ENCODE measurements around the gene C16orf92. TPM values are rescaled to one million over a fixed set of nuclear protein-coding genes. Genes with fewer than 3 reads are reported as not detected.

C16orf92 gene
- total and polyA plus RNA-seq, 5 donors, result not detected

DNA sequence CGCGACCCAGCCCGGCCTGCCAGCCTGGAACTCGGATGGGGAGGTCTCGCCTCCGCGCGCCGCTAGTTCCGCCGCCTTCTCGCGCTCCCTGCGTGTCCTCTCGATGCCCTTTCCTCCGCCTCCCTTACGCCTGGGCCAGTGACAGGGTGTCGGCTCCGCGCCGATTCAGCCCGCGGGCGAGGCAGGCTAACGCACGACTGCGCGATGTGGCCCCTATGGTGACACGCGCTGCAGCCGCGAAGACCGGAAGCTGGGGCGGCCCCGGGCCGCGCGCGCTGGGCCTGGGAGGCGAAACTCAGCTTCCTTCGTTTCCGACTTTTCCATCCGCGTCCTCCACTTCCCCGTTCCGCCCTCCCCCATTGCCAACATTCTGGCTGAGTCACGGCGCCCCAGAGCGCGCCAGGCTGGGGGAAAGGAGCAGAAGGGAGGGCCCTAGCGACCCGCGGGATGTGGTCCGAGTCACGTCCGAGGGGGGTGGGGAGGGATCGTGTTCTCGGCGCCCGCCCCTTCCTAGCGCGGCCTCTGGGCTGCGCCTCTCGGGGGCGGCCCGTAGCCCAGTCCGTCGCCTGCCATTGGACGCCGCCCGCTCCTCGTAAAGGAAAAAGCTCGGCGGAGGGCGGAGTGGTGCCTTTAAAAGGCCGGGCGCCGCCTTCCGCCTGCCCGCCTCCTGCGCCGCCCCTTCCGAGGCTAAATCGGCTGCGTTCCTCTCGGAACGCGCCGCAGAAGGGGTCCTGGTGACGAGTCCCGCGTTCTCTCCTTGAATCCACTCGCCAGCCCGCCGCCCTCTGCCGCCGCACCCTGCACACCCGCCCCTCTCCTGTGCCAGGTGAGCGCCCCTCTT lies 42.3 kb downstream of the C16orf92 start, which contains the start of gene ALDOA:
Gene ALDOA, plus strand, starts transcription at position 659 of the 841 bp plus-strand sequence. CDS start 1,138 bp downstream, outside the sequence.
- peak; percentile 99 for DNase-seq
- Histone ChIP-seq H3K27ac (ENCODE audit: low read length) (peak within 1 kb of the TSS; percentile 98), H3K27me3 (ENCODE audit: control insufficient read depth, insufficient read depth) (no peaks in the 10 kb centered on the region), H3K4me1 (ENCODE audit: control insufficient read depth, insufficient read depth, low read length) (peaks cover 19% of the 10 kb centered on the region), H3K9me3 (ENCODE audit: control insufficient read depth, low read length) (no peaks in the 10 kb centered on the region), H3K4me3 (ENCODE audit: low read length) (peak within 1 kb of the TSS; percentile 82)
- intact Hi-C loops (cut with DNase I), result no loop called here
- peak; percentile 93 for ATAC-seq
- under 1% methylated on average over 99 of the region's 99 CpGs for WGBS

GRCh38 chr16:30065943-30066760 lies 43.2 kb downstream of the C16orf92 start:
- peaks cover 19% of the 10 kb centered on the region for H3K4me1 ChIP-seq (ENCODE audit: control insufficient read depth, insufficient read depth, low read length)
- intact Hi-C loops (cut with DNase I), result no loop called here
- peak overlapping the region; percentile 98 for H3K27ac ChIP-seq (ENCODE audit: low read length)
- no peaks in the 10 kb centered on the region for H3K27me3 ChIP-seq (ENCODE audit: control insufficient read depth, insufficient read depth)
- WGBS, result under 1% methylated on average over 44 of the region's 44 CpGs
- peak overlapping the region; percentile 79 for H3K4me3 ChIP-seq (ENCODE audit: low read length)
- DNase-seq (peak in 1 of 3 donors; percentile 28), ATAC-seq (peak in 1 of 2 donors; percentile 17)
- no peaks in the 10 kb centered on the region for H3K9me3 ChIP-seq (ENCODE audit: control insufficient read depth, low read length)

DNA sequence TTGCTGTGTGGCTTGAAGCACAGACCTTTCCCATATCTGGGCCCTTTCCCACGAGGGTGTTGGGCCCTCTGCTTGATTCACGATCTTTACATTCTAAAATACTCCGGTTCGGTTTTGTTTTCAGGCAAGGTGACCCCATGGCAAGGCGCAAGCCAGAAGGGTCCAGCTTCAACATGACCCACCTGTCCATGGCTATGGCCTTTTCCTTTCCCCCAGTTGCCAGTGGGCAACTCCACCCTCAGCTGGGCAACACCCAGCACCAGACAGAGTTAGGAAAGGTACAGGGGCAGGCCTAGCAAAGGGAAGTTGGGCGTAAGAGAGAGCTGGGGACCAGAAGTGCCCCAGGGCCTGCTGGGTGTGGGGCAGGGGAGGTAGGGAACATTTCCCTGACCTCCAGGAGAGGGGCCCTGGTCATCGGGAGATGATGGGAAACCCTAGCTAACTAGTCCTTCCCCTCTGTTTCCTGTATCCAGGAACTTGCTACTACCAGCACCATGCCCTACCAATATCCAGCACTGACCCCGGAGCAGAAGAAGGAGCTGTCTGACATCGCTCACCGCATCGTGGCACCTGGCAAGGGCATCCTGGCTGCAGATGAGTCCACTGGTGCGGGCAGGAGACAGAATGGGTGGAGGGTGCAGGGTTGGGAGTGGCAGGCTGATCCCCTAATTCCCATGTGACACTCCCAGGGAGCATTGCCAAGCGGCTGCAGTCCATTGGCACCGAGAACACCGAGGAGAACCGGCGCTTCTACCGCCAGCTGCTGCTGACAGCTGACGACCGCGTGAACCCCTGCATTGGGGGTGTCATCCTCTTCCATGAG lies 44.0 kb downstream of the C16orf92 start:
- Histone ChIP-seq H3K27me3 (ENCODE audit: control insufficient read depth, insufficient read depth) (no peaks in the 10 kb centered on the region), H3K4me3 (ENCODE audit: low read length) (peak overlapping the region; percentile 79), H3K4me1 (ENCODE audit: control insufficient read depth, insufficient read depth, low read length) (peaks cover 19% of the 10 kb centered on the region), H3K27ac (ENCODE audit: low read length) (peak overlapping the region; percentile 98), H3K9me3 (ENCODE audit: control insufficient read depth, low read length) (no peaks in the 10 kb centered on the region)
- DNase-seq, result peak; percentile 63 to 83 (median 83)
- WGBS, result 29% methylated on average over 21 of the region's 21 CpGs
- intact Hi-C loops (cut with DNase I), result no loop called here
- no peak for ATAC-seq

GRCh38 chr16:30067584-30067916 lies 44.6 kb downstream of the C16orf92 start:
- intact Hi-C loops (cut with DNase I), result no loop called here
- 51% methylated on average over 6 of the region's 6 CpGs for WGBS

DNA sequence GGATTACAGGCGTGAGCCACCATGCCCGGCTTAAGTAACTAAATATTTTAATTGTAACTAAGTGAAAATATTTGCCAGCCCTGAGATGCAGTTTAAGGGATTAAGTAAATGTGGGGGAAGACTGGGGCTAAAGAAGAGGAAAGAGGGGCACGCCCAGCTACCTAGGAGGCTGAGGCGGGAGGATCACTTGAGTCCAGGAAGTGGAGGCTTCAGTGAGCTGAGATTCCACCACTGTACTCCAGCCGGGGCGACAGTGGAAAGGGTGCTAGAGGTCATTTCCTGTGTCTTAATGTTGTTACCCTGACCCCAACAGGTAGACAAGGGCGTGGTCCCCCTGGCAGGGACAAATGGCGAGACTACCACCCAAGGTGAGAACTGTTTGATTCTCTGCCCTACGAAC lies 45.3 kb downstream of the C16orf92 start:
- no peak for ATAC-seq
- no peak overlapping the region for H3K4me3 ChIP-seq (ENCODE audit: low read length)
- no peak for DNase-seq
- 78% methylated on average over 9 of the region's 9 CpGs for WGBS
- H3K27ac ChIP-seq (ENCODE audit: low read length), result peak overlapping the region; percentile 25
- H3K9me3 ChIP-seq (ENCODE audit: control insufficient read depth, low read length), result no peaks in the 10 kb centered on the region
- intact Hi-C loops (cut with DNase I), result no loop called here
- H3K27me3 ChIP-seq (ENCODE audit: control insufficient read depth, insufficient read depth), result no peaks in the 10 kb centered on the region
- H3K4me1 ChIP-seq (ENCODE audit: control insufficient read depth, insufficient read depth, low read length), result peaks cover 17% of the 10 kb centered on the region

More at GRCh38 chr16:30067584-30067916, 44.6 kb downstream of the C16orf92 start:
- peak overlapping the region; percentile 98 for H3K27ac ChIP-seq (ENCODE audit: low read length)
- H3K27me3 ChIP-seq (ENCODE audit: control insufficient read depth, insufficient read depth), result no peaks in the 10 kb centered on the region
- H3K4me3 ChIP-seq (ENCODE audit: low read length), result peak overlapping the region; percentile 79
- H3K9me3 ChIP-seq (ENCODE audit: control insufficient read depth, low read length), result no peaks in the 10 kb centered on the region
- DNase-seq (no peak), ATAC-seq (no peak)
- peaks cover 19% of the 10 kb centered on the region for H3K4me1 ChIP-seq (ENCODE audit: control insufficient read depth, insufficient read depth, low read length)

GRCh38 chr16:30068750-30069610 lies 46.0 kb downstream of the C16orf92 start:
- no peaks in the 10 kb centered on the region for H3K27me3 ChIP-seq (ENCODE audit: control insufficient read depth, insufficient read depth)
- peak overlapping the region; percentile 25 for H3K27ac ChIP-seq (ENCODE audit: low read length)
- DNase-seq, result peak in 2 of 3 donors; percentile 64 to 65
- no peak for ATAC-seq
- intact Hi-C loops (cut with DNase I), result no loop called here
- no peaks in the 10 kb centered on the region for H3K9me3 ChIP-seq (ENCODE audit: control insufficient read depth, low read length)
- peaks cover 13% of the 10 kb centered on the region for H3K4me1 ChIP-seq (ENCODE audit: control insufficient read depth, insufficient read depth, low read length)
- H3K4me3 ChIP-seq (ENCODE audit: low read length), result no peak overlapping the region
- WGBS, result 73% methylated on average over 17 of the region's 17 CpGs

DNA sequence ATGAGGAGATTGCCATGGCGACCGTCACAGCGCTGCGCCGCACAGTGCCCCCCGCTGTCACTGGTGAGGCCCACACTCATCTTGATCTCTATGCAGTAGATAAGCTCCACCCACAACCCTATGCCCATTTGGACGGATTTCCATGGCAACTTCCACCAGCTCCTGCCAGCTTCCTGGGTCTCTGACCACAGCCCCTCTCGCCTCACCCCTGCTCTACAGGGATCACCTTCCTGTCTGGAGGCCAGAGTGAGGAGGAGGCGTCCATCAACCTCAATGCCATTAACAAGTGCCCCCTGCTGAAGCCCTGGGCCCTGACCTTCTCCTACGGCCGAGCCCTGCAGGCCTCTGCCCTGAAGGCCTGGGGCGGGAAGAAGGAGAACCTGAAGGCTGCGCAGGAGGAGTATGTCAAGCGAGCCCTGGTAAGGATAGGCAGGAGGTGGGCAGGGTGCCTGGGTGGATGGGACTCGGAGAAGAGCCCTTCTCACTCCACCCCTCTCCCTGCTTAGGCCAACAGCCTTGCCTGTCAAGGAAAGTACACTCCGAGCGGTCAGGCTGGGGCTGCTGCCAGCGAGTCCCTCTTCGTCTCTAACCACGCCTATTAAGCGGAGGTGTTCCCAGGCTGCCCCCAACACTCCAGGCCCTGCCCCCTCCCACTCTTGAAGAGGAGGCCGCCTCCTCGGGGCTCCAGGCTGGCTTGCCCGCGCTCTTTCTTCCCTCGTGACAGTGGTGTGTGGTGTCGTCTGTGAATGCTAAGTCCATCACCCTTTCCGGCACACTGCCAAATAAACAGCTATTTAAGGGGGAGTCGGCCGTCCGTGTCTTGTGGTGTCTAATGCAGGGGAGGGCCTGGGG lies 46.8 kb downstream of the C16orf92 start:
- Histone ChIP-seq H3K27ac (ENCODE audit: low read length) (peak overlapping the region; percentile 10), H3K9me3 (ENCODE audit: control insufficient read depth, low read length) (no peaks in the 10 kb centered on the region), H3K27me3 (ENCODE audit: control insufficient read depth, insufficient read depth) (no peaks in the 10 kb centered on the region), H3K4me1 (ENCODE audit: control insufficient read depth, insufficient read depth, low read length) (peaks cover 13% of the 10 kb centered on the region), H3K4me3 (ENCODE audit: low read length) (no peak overlapping the region)
- intact Hi-C loops (cut with DNase I), result no loop called here
- DNase-seq (peak in 2 of 3 donors; percentile 78 to 81), ATAC-seq (no peak)
- WGBS, result 52% methylated on average over 31 of the region's 31 CpGs

DNA sequence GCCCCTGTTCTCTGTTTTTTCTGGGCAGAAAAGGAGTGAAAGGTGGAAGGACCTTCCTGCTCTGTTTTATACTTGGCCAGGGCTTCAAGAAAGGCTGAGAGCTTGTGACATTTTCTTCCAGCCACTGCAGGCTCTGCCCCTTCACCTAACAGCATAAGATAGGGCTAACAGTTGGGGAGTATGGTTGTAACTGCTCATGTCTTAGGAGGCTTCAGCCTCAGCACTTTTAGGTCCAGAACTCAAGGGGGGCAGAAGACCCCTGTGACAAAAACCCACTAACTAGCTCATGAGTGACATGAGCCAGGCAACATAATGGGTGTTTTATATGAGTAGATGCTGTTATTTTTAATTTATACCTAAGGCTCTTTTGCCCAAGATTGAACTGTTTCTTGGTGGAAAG lies 47.5 kb downstream of the C16orf92 start:
- intact Hi-C loops (cut with DNase I), result no loop called here
- no peak for ATAC-seq
- Histone ChIP-seq H3K9me3 (ENCODE audit: control insufficient read depth, low read length) (no peaks in the 10 kb centered on the region), H3K27me3 (ENCODE audit: control insufficient read depth, insufficient read depth) (no peaks in the 10 kb centered on the region), H3K27ac (ENCODE audit: low read length) (no peak overlapping the region), H3K4me3 (ENCODE audit: low read length) (no peak overlapping the region), H3K4me1 (ENCODE audit: control insufficient read depth, insufficient read depth, low read length) (peaks cover 13% of the 10 kb centered on the region)
- DNase-seq, result no peak

All from right cardiac atrium (tissue), 5 donors.